AG10803 (cell line): ENCODE measurements around the gene SLC22A6.
A peak's percentile ranks its signal among the peaks of the same experiment; 100 is the strongest.

Source experiments
- DNase-seq: peaks from one replicate; pipeline ENCODE4 v3.0.0; 2010; ENCODE audit warnings: low read depth
- H3K4me3 ChIP-seq: 2 replicates; pipeline ENCODE4 v1.5.1; 2011; ENCODE audit warnings: mild to moderate bottlenecking, low read length, control low read depth
- CTCF ChIP-seq: conservative IDR thresholded peaks from 2 replicates; pipeline ENCODE4 v1.5.1; 2011; ENCODE audit warnings: mild to moderate bottlenecking, low read length, control low read depth, inconsistent platforms

The SLC22A6 gene

GRCh38 chr11:62974848-62975522 lies 9.8 kb downstream of the SLC22A6 start:
- H3K4me3 ChIP-seq = no peak overlapping the region
- no peak for DNase-seq
- no peak for TF ChIP-seq CTCF

DNA sequence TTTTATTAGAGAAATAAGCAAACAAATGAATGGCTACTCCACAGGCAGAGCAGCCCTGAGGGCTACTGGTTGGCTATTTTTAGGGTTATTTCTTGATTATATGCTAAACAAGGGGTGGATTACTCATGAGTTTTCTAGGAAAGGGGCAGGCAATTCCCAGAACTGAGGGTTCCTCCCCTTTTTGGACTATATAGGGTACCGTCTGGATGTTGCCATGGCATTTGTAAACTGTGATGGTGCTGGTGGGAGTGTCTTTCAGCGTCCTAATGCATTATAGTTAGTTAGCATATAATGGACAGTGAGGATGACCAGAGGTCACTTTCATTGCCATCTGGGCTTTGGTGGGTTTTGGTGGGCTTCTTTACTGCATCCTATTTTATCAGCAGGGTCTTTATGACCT lies 19.2 kb downstream of the SLC22A6 start:
- TF ChIP-seq CTCF = no peak
- H3K4me3 ChIP-seq = no peak overlapping the region
- DNase-seq = no peak

- DNase-seq = no peak
- H3K4me3 ChIP-seq = no peak overlapping the region
- no peak for TF ChIP-seq CTCF
Observed at GRCh38 chr11:62962391-62962790, 22.4 kb downstream of the SLC22A6 start.

DNA sequence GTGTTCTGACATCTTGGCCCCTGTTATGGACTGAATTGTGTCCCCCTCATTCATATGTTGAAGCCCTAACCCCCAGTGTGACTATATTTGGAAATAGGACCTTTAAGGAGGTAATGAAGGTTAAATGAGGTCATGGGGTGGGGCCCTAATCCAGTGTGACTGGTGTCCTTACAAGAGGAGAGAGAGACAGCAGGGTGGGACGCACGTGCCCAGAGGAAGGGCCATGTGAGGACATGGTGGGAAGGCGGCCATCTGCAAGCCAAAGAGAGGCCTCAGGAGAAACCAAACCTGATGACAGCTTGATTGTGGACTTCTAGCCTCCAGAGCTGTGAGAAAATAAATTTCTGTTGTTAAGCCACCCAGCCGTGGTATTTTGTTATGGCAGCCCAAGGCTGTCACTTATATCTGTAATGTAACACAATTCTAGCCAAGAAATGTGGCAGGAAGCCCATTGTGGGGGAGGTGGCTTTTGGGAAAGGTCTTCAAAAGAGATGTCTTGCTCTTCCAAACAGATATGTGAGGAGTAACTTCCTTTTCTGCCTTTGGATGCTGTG lies 23.7 kb downstream of the SLC22A6 start:
- no peak for TF ChIP-seq CTCF
- no peak overlapping the region for H3K4me3 ChIP-seq
- DNase-seq = no peak

GRCh38 chr11:62959422-62959980 lies 25.3 kb downstream of the SLC22A6 start:
- no peak for TF ChIP-seq CTCF
- no peak overlapping the region for H3K4me3 ChIP-seq
- no peak for DNase-seq

- no peak for TF ChIP-seq CTCF
- H3K4me3 ChIP-seq = no peak overlapping the region
- DNase-seq = peak; percentile 28
Observed at GRCh38 chr11:62958547-62959421, 26.0 kb downstream of the SLC22A6 start.

GRCh38 chr11:62957147-62957546 lies 27.6 kb downstream of the SLC22A6 start:
- no peak overlapping the region for H3K4me3 ChIP-seq
- no peak for TF ChIP-seq CTCF

More at GRCh38 chr11:62957147-62957546, 27.6 kb downstream of the SLC22A6 start:
- no peak for DNase-seq
